Measurements from ENCODE around the gene YY1AP1.
"Not testable (repeated sequence)": the region's sequence is repeated elsewhere in the genome, so short reads cannot be mapped to it uniquely, and the experiment has no call there.

YY1AP1 gene

GRCh38 chr1:155694167-155694566 lies 5.6 kb upstream of the YY1AP1 start:
- H3K27me3 ChIP-seq (ENCODE audit: control insufficient read depth in 1 of 2, insufficient read depth in 2 of 2, low read length in 2 of 2): no peaks in the 10 kb centered on the region
- H3K9me3 ChIP-seq (ENCODE audit: low read length): no peaks in the 10 kb centered on the region
- no peak overlapping the region for H3K4me3 ChIP-seq (ENCODE audit: low read depth in 1 of 2, low read length in 2 of 2)
- H3K36me3 ChIP-seq (ENCODE audit: insufficient read depth, low read length): no peaks in the 10 kb centered on the region
- H3K9ac ChIP-seq (ENCODE audit: low read length): no peak overlapping the region
- no peak overlapping the region for H3K27ac ChIP-seq (ENCODE audit: low read depth, low read length)
- H3K4me1 ChIP-seq (ENCODE audit: insufficient read depth, low read length): peaks cover 7% of the 10 kb centered on the region

- H3K9me3 ChIP-seq (ENCODE audit: low read length): no peaks in the 10 kb centered on the region
- H3K4me3 ChIP-seq (ENCODE audit: low read depth in 1 of 2, low read length in 2 of 2): no peak overlapping the region
- no peaks in the 10 kb centered on the region for H3K27me3 ChIP-seq (ENCODE audit: control insufficient read depth in 1 of 2, insufficient read depth in 2 of 2, low read length in 2 of 2)
- H3K4me1 ChIP-seq (ENCODE audit: insufficient read depth, low read length): peaks cover 7% of the 10 kb centered on the region
- H3K27ac ChIP-seq (ENCODE audit: low read depth, low read length): no peak overlapping the region
- no peaks in the 10 kb centered on the region for H3K36me3 ChIP-seq (ENCODE audit: insufficient read depth, low read length)
- H3K9ac ChIP-seq (ENCODE audit: low read length): no peak overlapping the region
These were observed 3.5 kb upstream of the YY1AP1 start for GRCh38 chr1:155691992-155692528.

GRCh38 chr1:155689081-155689607 lies 570 bp upstream of the YY1AP1 start, which contains the start of gene DAP3:
Gene DAP3, plus strand, starts transcription at chr1:155689091. Its CDS starts 20,689 bp downstream, at chr1:155709780.
- not testable (repeated sequence) for H3K36me3 ChIP-seq (ENCODE audit: insufficient read depth, low read length); H3K27me3 ChIP-seq (ENCODE audit: control insufficient read depth in 1 of 2, insufficient read depth in 2 of 2, low read length in 2 of 2); H3K9me3 ChIP-seq (ENCODE audit: low read length)
- Histone ChIP-seq H3K4me1 (ENCODE audit: insufficient read depth, low read length) (peaks cover 18% of the 10 kb centered on the region), H3K4me3 (ENCODE audit: low read depth in 1 of 2, low read length in 2 of 2) (peak within 1 kb of the TSS; percentile 88 to 94), H3K27ac (ENCODE audit: low read depth, low read length) (peak within 1 kb of the TSS; percentile 100), H3K9ac (ENCODE audit: low read length) (peak within 1 kb of the TSS; percentile 78)

GRCh38 chr1:155687705-155688323 lies 760 bp downstream of the YY1AP1 start:
- Histone ChIP-seq H3K27ac (ENCODE audit: low read depth, low read length) (peak overlapping the region; percentile 100), H3K4me3 (ENCODE audit: low read depth in 1 of 2, low read length in 2 of 2) (peak overlapping the region; percentile 88 to 94), H3K4me1 (ENCODE audit: insufficient read depth, low read length) (peaks cover 18% of the 10 kb centered on the region), H3K9ac (ENCODE audit: low read length) (peak overlapping the region; percentile 78)
- H3K27me3 ChIP-seq (ENCODE audit: control insufficient read depth in 1 of 2, insufficient read depth in 2 of 2, low read length in 2 of 2); H3K9me3 ChIP-seq (ENCODE audit: low read length); H3K36me3 ChIP-seq (ENCODE audit: insufficient read depth, low read length): not testable (repeated sequence)

GRCh38 chr1:155681776-155682175 lies 6.8 kb downstream of the YY1AP1 start:
- Histone ChIP-seq H3K27ac (ENCODE audit: low read depth, low read length) (no peak overlapping the region), H3K4me1 (ENCODE audit: insufficient read depth, low read length) (peaks cover 11% of the 10 kb centered on the region)

GRCh38 chr1:155680531-155680930 lies 8.0 kb downstream of the YY1AP1 start:
- Histone ChIP-seq H3K36me3 (ENCODE audit: insufficient read depth, low read length) (peaks cover 42% of the 10 kb centered on the region), H3K4me1 (ENCODE audit: insufficient read depth, low read length) (peaks cover under 1% of the 10 kb centered on the region), H3K4me3 (ENCODE audit: low read depth in 1 of 2, low read length in 2 of 2) (no peak overlapping the region), H3K9ac (ENCODE audit: low read length) (no peak overlapping the region), H3K9me3 (ENCODE audit: low read length) (no peaks in the 10 kb centered on the region), H3K27me3 (ENCODE audit: control insufficient read depth in 1 of 2, insufficient read depth in 2 of 2, low read length in 2 of 2) (no peaks in the 10 kb centered on the region), H3K27ac (ENCODE audit: low read depth, low read length) (no peak overlapping the region)

More at GRCh38 chr1:155681776-155682175, 6.8 kb downstream of the YY1AP1 start:
- H3K4me3 ChIP-seq (ENCODE audit: low read depth in 1 of 2, low read length in 2 of 2): no peak overlapping the region
- H3K9me3 ChIP-seq (ENCODE audit: low read length): no peaks in the 10 kb centered on the region
- H3K36me3 ChIP-seq (ENCODE audit: insufficient read depth, low read length): peaks cover 31% of the 10 kb centered on the region
- H3K27me3 ChIP-seq (ENCODE audit: control insufficient read depth in 1 of 2, insufficient read depth in 2 of 2, low read length in 2 of 2): no peaks in the 10 kb centered on the region
- no peak overlapping the region for H3K9ac ChIP-seq (ENCODE audit: low read length)

- not testable (repeated sequence) for H3K9me3 ChIP-seq (ENCODE audit: low read length); H3K4me1 ChIP-seq (ENCODE audit: insufficient read depth, low read length); H3K4me3 ChIP-seq (ENCODE audit: low read depth in 1 of 2, low read length in 2 of 2); H3K9ac ChIP-seq (ENCODE audit: low read length); H3K27me3 ChIP-seq (ENCODE audit: control insufficient read depth in 1 of 2, insufficient read depth in 2 of 2, low read length in 2 of 2); H3K27ac ChIP-seq (ENCODE audit: low read depth, low read length)
- H3K36me3 ChIP-seq (ENCODE audit: insufficient read depth, low read length): peaks cover 43% of the 10 kb centered on the region
These were observed 9.6 kb downstream of the YY1AP1 start for GRCh38 chr1:155678992-155679391.

GRCh38 chr1:155678027-155678426 lies 10.5 kb downstream of the YY1AP1 start:
- Histone ChIP-seq H3K9me3 (ENCODE audit: low read length) (no peaks in the 10 kb centered on the region), H3K4me3 (ENCODE audit: low read depth in 1 of 2, low read length in 2 of 2) (no peak overlapping the region), H3K27me3 (ENCODE audit: control insufficient read depth in 1 of 2, insufficient read depth in 2 of 2, low read length in 2 of 2) (no peaks in the 10 kb centered on the region), H3K9ac (ENCODE audit: low read length) (no peak overlapping the region), H3K36me3 (ENCODE audit: insufficient read depth, low read length) (peaks cover 48% of the 10 kb centered on the region), H3K27ac (ENCODE audit: low read depth, low read length) (no peak overlapping the region), H3K4me1 (ENCODE audit: insufficient read depth, low read length) (no peaks in the 10 kb centered on the region)

GRCh38 chr1:155673003-155673402 lies 15.6 kb downstream of the YY1AP1 start:
- H3K36me3 ChIP-seq (ENCODE audit: insufficient read depth, low read length): peaks cover 70% of the 10 kb centered on the region
- H3K4me1 ChIP-seq (ENCODE audit: insufficient read depth, low read length): no peaks in the 10 kb centered on the region
- H3K9me3 ChIP-seq (ENCODE audit: low read length): no peaks in the 10 kb centered on the region
- no peak overlapping the region for H3K9ac ChIP-seq (ENCODE audit: low read length)
- no peak overlapping the region for H3K27ac ChIP-seq (ENCODE audit: low read depth, low read length)
- no peak overlapping the region for H3K4me3 ChIP-seq (ENCODE audit: low read depth in 1 of 2, low read length in 2 of 2)
- no peaks in the 10 kb centered on the region for H3K27me3 ChIP-seq (ENCODE audit: control insufficient read depth in 1 of 2, insufficient read depth in 2 of 2, low read length in 2 of 2)

- no peak overlapping the region for H3K27ac ChIP-seq (ENCODE audit: low read depth, low read length)
- peaks cover 68% of the 10 kb centered on the region for H3K36me3 ChIP-seq (ENCODE audit: insufficient read depth, low read length)
- no peaks in the 10 kb centered on the region for H3K27me3 ChIP-seq (ENCODE audit: control insufficient read depth in 1 of 2, insufficient read depth in 2 of 2, low read length in 2 of 2)
- no peak overlapping the region for H3K9ac ChIP-seq (ENCODE audit: low read length)
- no peaks in the 10 kb centered on the region for H3K9me3 ChIP-seq (ENCODE audit: low read length)
- H3K4me1 ChIP-seq (ENCODE audit: insufficient read depth, low read length): no peaks in the 10 kb centered on the region
- H3K4me3 ChIP-seq (ENCODE audit: low read depth in 1 of 2, low read length in 2 of 2): no peak overlapping the region
These were observed 16.8 kb downstream of the YY1AP1 start for GRCh38 chr1:155671750-155672149.

GRCh38 chr1:155669233-155670162 lies 19.1 kb downstream of the YY1AP1 start:
- Histone ChIP-seq H3K9me3 (ENCODE audit: low read length) (no peaks in the 10 kb centered on the region), H3K9ac (ENCODE audit: low read length) (no peak overlapping the region), H3K36me3 (ENCODE audit: insufficient read depth, low read length) (peaks cover 70% of the 10 kb centered on the region), H3K4me3 (ENCODE audit: low read depth in 1 of 2, low read length in 2 of 2) (no peak overlapping the region), H3K27ac (ENCODE audit: low read depth, low read length) (no peak overlapping the region), H3K27me3 (ENCODE audit: control insufficient read depth in 1 of 2, insufficient read depth in 2 of 2, low read length in 2 of 2) (no peaks in the 10 kb centered on the region), H3K4me1 (ENCODE audit: insufficient read depth, low read length) (no peaks in the 10 kb centered on the region)
